Measurements from ENCODE around the gene CCDC121. TPM values are rescaled to one million over a fixed set of nuclear protein-coding genes. Genes with fewer than 3 reads are reported as not detected.

CCDC121 gene
- total RNA-seq, 1 donor from 2014 or later: 6.1 TPM

- intact Hi-C loops (cut with DNase I): no loop called here
- no peak for ATAC-seq (ENCODE audit: poor library complexity)
- no peak for DNase-seq
Observed at GRCh38 chr2:27591745-27592144, 37.1 kb downstream of the CCDC121 start.

GRCh38 chr2:27588308-27588707 is 40.5 kb downstream of the CCDC121 start:
- no peak for ATAC-seq (ENCODE audit: poor library complexity)
- intact Hi-C loops (cut with DNase I): no loop called here
- DNase-seq: no peak

GRCh38 chr2:27587025-27587424 is 41.8 kb downstream of the CCDC121 start:
- intact Hi-C loops (cut with DNase I): no loop called here
- ATAC-seq (ENCODE audit: poor library complexity): no peak
- no peak for DNase-seq

GRCh38 chr2:27584597-27584996 is 44.2 kb downstream of the CCDC121 start:
- intact Hi-C loops (cut with DNase I): no loop called here
- DNase-seq (no peak), ATAC-seq (ENCODE audit: poor library complexity) (no peak)

- no peak for ATAC-seq (ENCODE audit: poor library complexity)
- no peak for DNase-seq
- intact Hi-C loops (cut with DNase I): no loop called here
Observed at GRCh38 chr2:27583390-27583915, 45.4 kb downstream of the CCDC121 start.

GRCh38 chr2:27582695-27583389 is 46.0 kb downstream of the CCDC121 start, which contains the start of gene ZNF512:
Gene ZNF512 (plus strand): TSS chr2:27583042. CDS start chr2:27583113, 71 bp downstream.
- ATAC-seq (ENCODE audit: poor library complexity) (peak; percentile 98), DNase-seq (peak; percentile 94)
- intact Hi-C loops (cut with DNase I): no loop called here

GRCh38 chr2:27582129-27582694 is 46.6 kb downstream of the CCDC121 start:
- peak; percentile 8 for ATAC-seq (ENCODE audit: poor library complexity)
- intact Hi-C loops (cut with DNase I): no loop called here
- DNase-seq: no peak

GRCh38 chr2:27581417-27582128 is 47.2 kb downstream of the CCDC121 start:
- ATAC-seq (ENCODE audit: poor library complexity) (no peak), DNase-seq (no peak)
- intact Hi-C loops (cut with DNase I): no loop called here

Other genes with a start within 250 kb of the CCDC121 start
- 6.0 TPM for gene ZNF513, start 248.3 kb downstream of the CCDC121 start, total RNA-seq
- 34.3 TPM for gene PPM1G, start 219.4 kb downstream of the CCDC121 start, total RNA-seq
- 50.8 TPM for gene NRBP1, start 200.4 kb downstream of the CCDC121 start, total RNA-seq
- 0.24 TPM for gene KRTCAP3, start 186.6 kb downstream of the CCDC121 start, total RNA-seq
- gene IFT172, start 139.3 kb downstream of the CCDC121 start, total RNA-seq: 20.3 TPM
- gene FNDC4, start 133.8 kb downstream of the CCDC121 start, total RNA-seq: 2.0 TPM
- not detected for gene GCKR, start 132.2 kb downstream of the CCDC121 start, total RNA-seq
- gene ZNF512, start 46.0 kb downstream of the CCDC121 start, total RNA-seq: 16.6 TPM
- 18.0 TPM for gene GPN1, start within 50 bp of the CCDC121 start, total RNA-seq
- 24.2 TPM for gene SUPT7L, start 34.6 kb upstream of the CCDC121 start, total RNA-seq
- 18.5 TPM for gene SLC4A1AP, start 34.9 kb upstream of the CCDC121 start, total RNA-seq
- gene MRPL33, start 142.7 kb upstream of the CCDC121 start, total RNA-seq: 356 TPM